GM23338 (cell line): ENCODE data around the gene GRIK2. TPM values are rescaled to one million over a fixed set of nuclear protein-coding genes. Genes with fewer than 3 reads are reported as not detected.

Experiments used
- ATAC-seq: fragments of 200-7000 bp; cut with Tn5 transposase; 3 replicates; pipeline ENCODE4 v1.9.1; 2020
- DNase-seq: peaks from one replicate; pipeline ENCODE4 v3.0.0-alpha.2; 2015; ENCODE audit warnings: low spot score
- H2AFZ ChIP-seq: fragments of 200-600 bp; sonication (generic); 2 replicates; pipeline ENCODE4 v1.8.0; 2016; ENCODE audit warnings: antibody characterized with exemption, mild to moderate bottlenecking, moderate library complexity
- H3F3A ChIP-seq: fragments of 200-600 bp; sonication (generic); replicated peaks from 2 replicates; pipeline ENCODE4 v1.8.0; 2017; ENCODE audit warnings: antibody characterized with exemption, mixed run types, low read depth
- H3K27ac ChIP-seq: fragments of 200-600 bp; sonication (generic); 2 replicates; pipeline ENCODE4 v1.6.1; 2016; ENCODE audit warnings: low read depth
- H3K27me3 ChIP-seq: fragments of 200-600 bp; sonication (generic); 2 replicates; pipeline ENCODE4 v1.8.0; 2016; ENCODE audit warnings: mild to moderate bottlenecking, mixed run types, moderate library complexity; ENCODE audit not compliant: insufficient read depth
- H3K36me3 ChIP-seq: fragments of 200-600 bp; sonication (generic); 2 replicates; pipeline ENCODE4 v1.8.0; 2016; ENCODE audit warnings: mild to moderate bottlenecking; ENCODE audit not compliant: insufficient read depth
- H3K4me1 ChIP-seq: fragments of 200-600 bp; sonication (generic); 2 replicates; pipeline ENCODE4 v1.8.0; 2016; ENCODE audit warnings: mild to moderate bottlenecking, moderate library complexity; ENCODE audit not compliant: insufficient read depth
- H3K4me2 ChIP-seq: fragments of 200-600 bp; sonication (generic); 2 replicates; pipeline ENCODE4 v1.7.1; 2017; ENCODE audit warnings: mixed run types
- H3K4me3 ChIP-seq: fragments of 200-600 bp; sonication (generic); 2 replicates; pipeline ENCODE4 v1.6.1; 2016; ENCODE audit warnings: mixed run types
- H3K79me2 ChIP-seq: fragments of 200-600 bp; sonication (generic); replicated peaks from 2 replicates; pipeline ENCODE4 v1.8.0; 2017; ENCODE audit warnings: mild to moderate bottlenecking; ENCODE audit not compliant: insufficient read depth
- H3K9me2 ChIP-seq: fragments of 200-600 bp; sonication (generic); 2 replicates; pipeline ENCODE4 v1.8.0; 2017; ENCODE audit not compliant: insufficient read depth
- H4K20me1 ChIP-seq: fragments of 200-600 bp; sonication (generic); replicated peaks from 2 replicates; pipeline ENCODE4 v1.8.0; 2017; ENCODE audit warnings: mild to moderate bottlenecking; ENCODE audit not compliant: insufficient read depth
- H3K27ac Mint-ChIP-seq: 2 replicates; pipeline ENCODE4 v1.8.0; 2020; ENCODE audit warnings: inconsistent platforms, mild to moderate bottlenecking, moderate library complexity, mixed read lengths
- H3K27me3 Mint-ChIP-seq: 3 replicates; pipeline ENCODE4 v1.8.0; 2022; ENCODE audit warnings: low read depth, mild to moderate bottlenecking, moderate library complexity, mixed read lengths, inconsistent platforms; ENCODE audit not compliant: insufficient read depth, poor library complexity
- H3K36me3 Mint-ChIP-seq: 3 replicates; pipeline ENCODE4 v1.8.0; 2021; ENCODE audit warnings: low read depth, mild to moderate bottlenecking, inconsistent platforms, moderate library complexity, mixed read lengths
- H3K4me1 Mint-ChIP-seq: 3 replicates; pipeline ENCODE4 v1.8.0; 2020; ENCODE audit warnings: mild to moderate bottlenecking, inconsistent platforms, mixed read lengths
- H3K4me3 Mint-ChIP-seq: 3 replicates; pipeline ENCODE4 v1.8.0; 2021; ENCODE audit warnings: moderate library complexity, mild to moderate bottlenecking, inconsistent platforms, mixed read lengths
- H3K9me3 Mint-ChIP-seq: 3 replicates; pipeline ENCODE4 v1.8.0; 2020; ENCODE audit warnings: moderate library complexity, mild to moderate bottlenecking, inconsistent platforms, mixed read lengths
- CREB1 ChIP-seq: fragments of 250-450 bp; sonication (Bioruptor Pico); IDR thresholded peaks from 2 replicates; pipeline ENCODE4 v1.5.0; 2020; ENCODE audit warnings: low read depth, mild to moderate bottlenecking, moderate library complexity
- CTCF ChIP-seq, 2 experiments: fragments of 200-600 bp in 1 of 2; sonication (generic) in 1 of 2; conservative IDR thresholded peaks; 2 replicates each; pipeline versions ENCODE4 v1.5.1 to v1.6.1; 2016 to 2017; ENCODE audit warnings: antibody characterized with exemption in 2 of 2, low read depth in 2 of 2, mild to moderate bottlenecking in 2 of 2, moderate library complexity in 1 of 2
- EZH2 ChIP-seq: fragments of 200-600 bp; sonication (generic); IDR thresholded peaks from one replicate; pipeline ENCODE4 v1.8.0; 2017; ENCODE audit warnings: antibody characterized with exemption, mild to moderate bottlenecking, low read depth; ENCODE audit not compliant: unreplicated experiment
- EZH2phosphoT487 ChIP-seq: fragments of 200-600 bp; sonication (generic); IDR thresholded peaks from one replicate; pipeline ENCODE4 v1.8.1; 2018; ENCODE audit warnings: antibody characterized with exemption; ENCODE audit not compliant: unreplicated experiment
- JUNB ChIP-seq: IDR thresholded peaks from one replicate; pipeline ENCODE4 v1.6.1; 2016; ENCODE audit warnings: antibody characterized with exemption; ENCODE audit not compliant: unreplicated experiment
- NANOG ChIP-seq: IDR thresholded peaks from 2 replicates; pipeline ENCODE4 v1.6.1; 2016; ENCODE audit warnings: antibody characterized with exemption, borderline replicate concordance
- POLR2AphosphoS5 ChIP-seq: IDR thresholded peaks from 2 replicates; pipeline ENCODE4 v1.6.1; 2016; ENCODE audit warnings: antibody characterized with exemption, low read depth
- STAT1 ChIP-seq: IDR thresholded peaks from one replicate; pipeline ENCODE4 v1.6.1; 2016; ENCODE audit warnings: antibody characterized with exemption; ENCODE audit not compliant: unreplicated experiment
- ZNF114 ChIP-seq: fragments of 250-450 bp; sonication (Bioruptor Pico); IDR thresholded peaks from 2 replicates; pipeline ENCODE4 v1.5.0; 2020; ENCODE audit warnings: mild to moderate bottlenecking, moderate library complexity
- ZNF331 ChIP-seq: fragments of 250-450 bp; sonication (Bioruptor Pico); IDR thresholded peaks from 2 replicates; pipeline ENCODE4 v1.5.0; 2020; ENCODE audit warnings: low read depth, mild to moderate bottlenecking, moderate library complexity
- ZNF462 ChIP-seq: fragments of 250-450 bp; sonication (Bioruptor Pico); IDR thresholded peaks from 2 replicates; pipeline ENCODE4 v1.5.0; 2020; ENCODE audit warnings: mild to moderate bottlenecking, moderate library complexity
- polyA plus RNA-seq: library from polyadenylated mRNA; unstranded; fragments of >200 nt; fragmentation: Nextera tagmentation; extraction: Ambion mirVana; gene quantifications from 2 replicates; pipeline ENCODE4 v1.2.1, GENCODE V29; 2016
- total RNA-seq: library from RNA; depleted of rRNA; stranded (reverse); fragments of >200 nt; shearing (Covaris generic); gene quantifications from 2 replicates; pipeline ENCODE4 v1.2.3, GENCODE V29; 2014
- TF ChIP-seq, protein P1 (sequence below): IDR thresholded peaks from 2 replicates; pipeline ENCODE4 v1.6.1; 2016; ENCODE audit warnings: antibody characterized with exemption
- TF ChIP-seq, protein P2 (sequence below): IDR thresholded peaks from one replicate; pipeline ENCODE4 v1.6.1; 2018; ENCODE audit warnings: antibody characterized with exemption; ENCODE audit not compliant: unreplicated experiment

Gene GRIK2
- total and polyA plus RNA-seq, 2 experiments from 2014 or later: 0.73 to 3.0 TPM

GRCh38 chr6:101931766-101932165, 538.3 kb downstream of the GRIK2 start:
- no peaks in the 10 kb centered on the region for H3K9me3 Mint-ChIP-seq
- H4K20me1 ChIP-seq: no peaks in the 10 kb centered on the region
- H3K4me2 ChIP-seq: no peak overlapping the region
- no peaks in the 10 kb centered on the region for H3K4me1 ChIP-seq
- H3F3A ChIP-seq: no peaks in the 10 kb centered on the region
- peaks cover 2% of the 10 kb centered on the region for H3K27me3 Mint-ChIP-seq
- H3K36me3 ChIP-seq: no peaks in the 10 kb centered on the region
- no peaks in the 10 kb centered on the region for H3K9me2 ChIP-seq
- H3K27ac ChIP-seq: no peak overlapping the region
- H3K79me2 ChIP-seq: no peaks in the 10 kb centered on the region
- no peak overlapping the region for H2AFZ ChIP-seq
- peaks cover 1% of the 10 kb centered on the region; the same call in 1 of the 3 replicates for H3K4me1 Mint-ChIP-seq
- DNase-seq: no peak
- H3K27me3 ChIP-seq: no peaks in the 10 kb centered on the region
- TF ChIP-seq JUNB (no peak), ZNF331 (CRISPR knock-in tag) (no peak), CTCF (conservative IDR thresholded peaks at IDR 0.05; ENCODE audit: low read depth in 2 of 2) (no peak), EZH2 (no peak), ZNF462 (CRISPR knock-in tag) (no peak), CREB1 (CRISPR knock-in tag) (no peak), STAT1 (no peak), NANOG (no peak), ZNF114 (CRISPR knock-in tag) (no peak), EZH2phosphoT487 (no peak), POLR2AphosphoS5 (no peak)
- TF ChIP-seq, protein P1, sequence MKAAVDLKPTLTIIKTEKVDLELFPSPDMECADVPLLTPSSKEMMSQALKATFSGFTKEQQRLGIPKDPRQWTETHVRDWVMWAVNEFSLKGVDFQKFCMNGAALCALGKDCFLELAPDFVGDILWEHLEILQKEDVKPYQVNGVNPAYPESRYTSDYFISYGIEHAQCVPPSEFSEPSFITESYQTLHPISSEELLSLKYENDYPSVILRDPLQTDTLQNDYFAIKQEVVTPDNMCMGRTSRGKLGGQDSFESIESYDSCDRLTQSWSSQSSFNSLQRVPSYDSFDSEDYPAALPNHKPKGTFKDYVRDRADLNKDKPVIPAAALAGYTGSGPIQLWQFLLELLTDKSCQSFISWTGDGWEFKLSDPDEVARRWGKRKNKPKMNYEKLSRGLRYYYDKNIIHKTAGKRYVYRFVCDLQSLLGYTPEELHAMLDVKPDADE: no peak
- TF ChIP-seq, protein P2, sequence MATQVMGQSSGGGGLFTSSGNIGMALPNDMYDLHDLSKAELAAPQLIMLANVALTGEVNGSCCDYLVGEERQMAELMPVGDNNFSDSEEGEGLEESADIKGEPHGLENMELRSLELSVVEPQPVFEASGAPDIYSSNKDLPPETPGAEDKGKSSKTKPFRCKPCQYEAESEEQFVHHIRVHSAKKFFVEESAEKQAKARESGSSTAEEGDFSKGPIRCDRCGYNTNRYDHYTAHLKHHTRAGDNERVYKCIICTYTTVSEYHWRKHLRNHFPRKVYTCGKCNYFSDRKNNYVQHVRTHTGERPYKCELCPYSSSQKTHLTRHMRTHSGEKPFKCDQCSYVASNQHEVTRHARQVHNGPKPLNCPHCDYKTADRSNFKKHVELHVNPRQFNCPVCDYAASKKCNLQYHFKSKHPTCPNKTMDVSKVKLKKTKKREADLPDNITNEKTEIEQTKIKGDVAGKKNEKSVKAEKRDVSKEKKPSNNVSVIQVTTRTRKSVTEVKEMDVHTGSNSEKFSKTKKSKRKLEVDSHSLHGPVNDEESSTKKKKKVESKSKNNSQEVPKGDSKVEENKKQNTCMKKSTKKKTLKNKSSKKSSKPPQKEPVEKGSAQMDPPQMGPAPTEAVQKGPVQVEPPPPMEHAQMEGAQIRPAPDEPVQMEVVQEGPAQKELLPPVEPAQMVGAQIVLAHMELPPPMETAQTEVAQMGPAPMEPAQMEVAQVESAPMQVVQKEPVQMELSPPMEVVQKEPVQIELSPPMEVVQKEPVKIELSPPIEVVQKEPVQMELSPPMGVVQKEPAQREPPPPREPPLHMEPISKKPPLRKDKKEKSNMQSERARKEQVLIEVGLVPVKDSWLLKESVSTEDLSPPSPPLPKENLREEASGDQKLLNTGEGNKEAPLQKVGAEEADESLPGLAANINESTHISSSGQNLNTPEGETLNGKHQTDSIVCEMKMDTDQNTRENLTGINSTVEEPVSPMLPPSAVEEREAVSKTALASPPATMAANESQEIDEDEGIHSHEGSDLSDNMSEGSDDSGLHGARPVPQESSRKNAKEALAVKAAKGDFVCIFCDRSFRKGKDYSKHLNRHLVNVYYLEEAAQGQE: no peak
- no peak overlapping the region for H3K27ac Mint-ChIP-seq
- H3K4me3 Mint-ChIP-seq: no peak overlapping the region
- H3K36me3 Mint-ChIP-seq: no peaks in the 10 kb centered on the region
- no peak overlapping the region for H3K4me3 ChIP-seq
- ATAC-seq: no peak
